ENCODE data around the gene TSPAN15.

Gene TSPAN15

DNA sequence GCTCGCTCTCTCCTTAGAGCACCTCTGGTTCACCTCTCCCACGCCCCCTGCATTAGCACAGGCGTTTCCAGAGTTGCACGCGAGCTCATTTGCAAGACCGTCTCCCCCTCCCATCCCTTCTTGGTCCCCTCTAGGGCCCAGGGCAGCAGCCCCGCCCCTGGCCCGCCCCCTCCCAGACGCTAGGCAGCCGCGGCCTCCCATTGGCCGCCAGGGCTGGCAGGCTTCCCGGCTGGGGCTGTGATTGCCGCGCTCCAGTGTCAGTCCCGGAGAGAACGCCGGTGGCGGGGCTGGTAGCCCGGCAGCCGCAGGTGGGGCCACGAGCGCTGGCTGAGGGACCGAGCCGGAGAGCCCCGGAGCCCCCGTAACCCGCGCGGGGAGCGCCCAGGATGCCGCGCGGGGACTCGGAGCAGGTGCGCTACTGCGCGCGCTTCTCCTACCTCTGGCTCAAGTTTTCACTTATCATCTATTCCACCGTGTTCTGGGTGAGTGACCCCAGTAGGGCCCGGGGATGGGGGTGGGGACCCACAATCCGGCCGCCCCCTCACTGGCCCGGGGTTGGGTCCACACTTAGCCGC, at the start of gene TSPAN15:
TSS of gene TSPAN15 (plus strand) at position 257 of the 575 bp plus-strand sequence. CDS start at position 387, 130 bp downstream.
- peak; percentile 84 for DNase-seq

DNA sequence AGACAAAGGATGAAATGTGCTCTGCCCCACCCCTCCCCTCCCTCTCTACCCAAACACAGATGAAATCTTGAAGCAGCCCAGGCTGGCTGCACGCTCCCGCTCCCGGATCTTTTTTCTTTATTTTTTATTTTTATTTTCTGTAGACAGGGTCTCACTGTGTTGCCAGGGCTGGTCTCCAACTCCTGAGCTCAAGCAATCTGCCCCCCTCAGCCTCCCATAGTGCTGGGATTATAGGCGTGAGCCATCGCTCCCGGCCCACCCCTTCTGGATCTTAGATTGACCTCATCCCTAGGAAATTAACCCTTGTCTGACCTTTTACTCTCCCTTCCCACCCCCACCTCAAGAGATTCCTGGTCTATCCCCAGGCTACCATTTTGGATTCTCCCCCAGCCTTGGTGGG, 48.9 kb upstream of the TSPAN15 start:
- DNase-seq: no peak

DNA sequence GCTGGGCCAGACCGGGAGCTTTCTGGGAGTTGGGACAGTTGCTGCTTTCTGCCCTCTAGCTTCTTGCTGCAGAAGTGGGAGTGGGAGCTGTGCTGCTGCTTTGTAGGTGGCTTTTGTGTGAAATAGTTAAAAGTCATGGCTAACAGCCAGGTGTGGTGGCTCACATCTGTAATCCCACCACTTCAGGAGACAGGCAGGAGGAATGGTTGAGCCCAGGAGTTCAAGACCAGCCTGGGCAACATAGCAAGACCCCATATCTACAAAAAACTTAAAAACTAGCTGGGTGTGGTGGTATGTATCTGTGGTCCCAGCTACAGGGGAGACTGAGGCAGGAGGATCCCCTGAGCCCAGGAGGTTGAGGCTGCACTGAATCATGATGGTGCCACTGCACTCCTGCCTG, 48.2 kb upstream of the TSPAN15 start:
- DNase-seq: no peak

DNA sequence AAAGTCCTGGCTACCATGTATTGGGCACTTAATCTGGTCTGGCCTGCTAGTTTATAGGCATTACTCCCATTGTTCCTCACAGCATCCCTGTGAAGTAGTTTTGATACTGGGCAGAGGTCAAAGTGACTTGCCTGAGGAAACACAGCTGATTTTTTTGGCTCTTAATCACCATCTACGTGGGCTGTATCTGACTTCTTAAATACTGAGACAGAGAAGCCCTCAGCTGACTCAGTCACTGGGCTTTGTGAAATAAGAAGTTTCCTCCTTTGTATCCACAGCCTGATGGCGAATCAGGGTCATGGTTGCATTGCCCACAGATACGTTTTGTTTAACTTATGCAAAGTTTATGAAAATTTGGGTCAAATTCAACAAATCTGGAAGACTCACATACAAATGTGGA, 47.7 kb upstream of the TSPAN15 start:
- DNase-seq: peak; percentile 30

DNA sequence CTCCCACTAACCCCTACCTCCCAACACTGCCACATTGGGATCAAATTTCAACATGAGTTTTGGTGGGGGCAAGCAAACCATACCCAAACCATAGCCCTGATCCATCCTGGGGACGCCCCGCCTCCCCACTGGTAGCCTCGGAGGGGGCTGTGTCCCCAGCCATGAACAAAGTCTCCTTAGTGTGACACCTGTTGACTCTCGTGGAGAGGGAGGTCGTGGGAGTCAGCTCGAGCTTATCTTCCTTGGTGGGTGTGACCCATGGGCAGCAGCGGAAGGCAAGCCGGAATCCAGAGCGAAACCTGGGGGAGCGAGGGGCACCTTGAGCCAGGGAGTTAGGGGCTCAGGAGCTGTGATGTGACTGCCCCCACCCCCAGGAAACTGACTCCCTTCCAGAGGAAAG, 46.5 kb upstream of the TSPAN15 start:
- no peak for DNase-seq

DNA sequence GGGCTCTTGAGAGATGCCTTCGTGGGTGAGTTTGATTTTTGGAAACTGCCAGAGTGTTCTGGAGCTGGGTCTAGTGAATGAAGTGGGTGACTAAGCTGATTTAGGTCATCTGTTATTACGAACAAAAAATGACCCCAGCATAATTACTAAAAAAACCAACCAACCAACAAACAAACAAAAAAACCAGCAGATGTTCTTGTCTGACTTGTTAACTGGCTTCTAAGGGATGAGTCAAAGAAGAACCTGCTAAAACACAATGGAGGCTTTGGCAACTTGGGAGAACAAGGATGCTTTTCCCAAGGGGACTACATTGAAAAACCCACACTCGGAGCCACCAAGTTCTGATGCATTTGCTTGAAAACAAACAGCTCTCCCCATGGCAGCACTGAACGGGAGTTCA, 46.0 kb upstream of the TSPAN15 start:
- no peak for DNase-seq

DNA sequence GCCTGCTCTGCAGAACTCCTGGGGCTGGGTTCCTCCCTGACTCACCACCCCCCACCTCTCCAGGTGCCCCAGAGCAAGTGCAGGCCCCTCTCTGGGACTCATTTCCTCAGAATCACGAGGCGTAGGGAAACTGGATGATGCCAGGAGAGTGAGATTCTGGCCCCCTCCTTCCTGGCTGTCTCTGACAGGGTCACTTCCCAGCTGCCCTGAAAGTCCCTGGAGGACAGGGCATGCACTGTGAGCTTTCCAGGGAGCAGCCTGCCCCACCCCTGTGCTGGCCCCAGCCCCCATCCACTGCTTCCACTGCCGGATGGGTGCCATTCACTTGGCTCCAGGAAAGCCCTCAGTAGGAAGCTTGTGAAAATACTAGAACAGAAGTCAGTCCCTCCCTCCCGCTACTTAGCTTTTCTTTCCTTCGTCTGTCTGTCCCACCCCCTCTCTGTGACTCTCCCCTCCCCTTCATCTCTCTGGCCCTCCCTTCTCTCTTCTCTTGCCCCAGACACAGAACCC, 44.9 kb upstream of the TSPAN15 start:
- no peak for DNase-seq

DNA sequence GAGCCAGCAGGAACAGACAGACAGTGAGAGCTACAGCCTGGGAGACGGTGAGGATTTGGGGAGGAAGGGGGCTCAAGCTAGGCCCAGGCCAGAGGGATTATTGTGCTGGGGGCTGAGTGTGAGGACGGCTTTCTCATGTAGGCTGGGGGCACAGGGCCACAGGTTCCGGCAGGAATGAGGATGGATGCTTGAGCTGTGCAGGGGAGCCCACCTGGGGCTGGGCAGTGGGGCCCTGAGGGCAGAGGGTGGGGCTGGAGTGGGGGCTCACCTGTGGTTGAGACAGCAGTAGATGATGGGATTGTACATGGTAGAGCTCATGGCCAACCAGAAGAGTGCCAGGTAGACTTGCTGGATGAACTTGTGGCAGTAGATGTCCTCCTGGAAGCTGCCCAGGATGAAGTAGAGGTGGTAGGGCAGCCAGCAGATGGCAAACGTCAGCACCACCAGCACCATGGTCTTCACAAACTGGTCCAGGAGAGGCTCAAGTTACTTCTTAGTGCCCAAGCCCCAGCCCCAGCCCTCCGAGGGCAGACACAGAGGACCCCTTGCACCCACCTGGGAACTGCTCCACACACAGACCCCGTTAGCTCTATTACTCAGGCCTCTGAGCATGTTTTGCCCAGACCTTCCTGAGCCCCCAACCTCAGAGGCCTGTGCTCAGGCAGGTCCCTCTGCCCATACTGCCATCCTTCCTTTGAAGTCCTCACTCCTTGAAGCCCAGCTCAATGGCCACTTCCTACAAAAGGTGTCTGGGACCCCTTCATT, 44.3 kb upstream of the TSPAN15 start:
- no peak for DNase-seq

DNA sequence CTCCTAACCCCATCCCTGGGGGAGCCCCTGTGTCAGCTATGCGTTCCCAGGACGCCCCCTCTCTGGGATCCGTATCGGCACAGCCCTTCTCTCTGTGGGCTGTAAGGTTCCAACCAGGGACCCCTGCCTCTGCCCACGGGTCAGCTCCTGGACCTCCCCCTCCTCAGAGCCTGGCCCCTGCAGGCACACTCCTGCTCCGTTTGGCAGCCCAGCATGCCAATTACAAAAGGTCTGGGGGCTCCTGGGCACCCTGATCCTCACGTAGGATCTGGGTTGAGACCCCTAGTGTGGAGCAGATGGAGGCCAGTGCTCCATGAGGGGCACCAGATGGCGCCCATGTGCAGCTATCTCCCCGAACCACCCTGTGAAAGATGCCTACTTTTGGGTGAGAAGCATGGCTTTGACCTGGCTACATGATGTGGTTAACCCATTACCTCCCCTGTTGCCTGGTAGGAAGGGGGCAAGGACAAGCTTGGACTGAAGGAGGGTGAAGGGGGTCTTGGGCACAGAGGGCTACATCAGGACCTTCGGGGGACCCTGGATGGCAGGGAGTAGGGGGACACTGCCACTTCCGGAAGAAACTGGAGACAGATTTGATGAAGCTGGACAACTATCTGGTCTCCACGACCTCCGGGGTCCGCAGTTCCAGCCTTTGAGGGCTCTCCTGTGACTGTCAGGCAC, 43.5 kb upstream of the TSPAN15 start:
- DNase-seq: no peak

DNA sequence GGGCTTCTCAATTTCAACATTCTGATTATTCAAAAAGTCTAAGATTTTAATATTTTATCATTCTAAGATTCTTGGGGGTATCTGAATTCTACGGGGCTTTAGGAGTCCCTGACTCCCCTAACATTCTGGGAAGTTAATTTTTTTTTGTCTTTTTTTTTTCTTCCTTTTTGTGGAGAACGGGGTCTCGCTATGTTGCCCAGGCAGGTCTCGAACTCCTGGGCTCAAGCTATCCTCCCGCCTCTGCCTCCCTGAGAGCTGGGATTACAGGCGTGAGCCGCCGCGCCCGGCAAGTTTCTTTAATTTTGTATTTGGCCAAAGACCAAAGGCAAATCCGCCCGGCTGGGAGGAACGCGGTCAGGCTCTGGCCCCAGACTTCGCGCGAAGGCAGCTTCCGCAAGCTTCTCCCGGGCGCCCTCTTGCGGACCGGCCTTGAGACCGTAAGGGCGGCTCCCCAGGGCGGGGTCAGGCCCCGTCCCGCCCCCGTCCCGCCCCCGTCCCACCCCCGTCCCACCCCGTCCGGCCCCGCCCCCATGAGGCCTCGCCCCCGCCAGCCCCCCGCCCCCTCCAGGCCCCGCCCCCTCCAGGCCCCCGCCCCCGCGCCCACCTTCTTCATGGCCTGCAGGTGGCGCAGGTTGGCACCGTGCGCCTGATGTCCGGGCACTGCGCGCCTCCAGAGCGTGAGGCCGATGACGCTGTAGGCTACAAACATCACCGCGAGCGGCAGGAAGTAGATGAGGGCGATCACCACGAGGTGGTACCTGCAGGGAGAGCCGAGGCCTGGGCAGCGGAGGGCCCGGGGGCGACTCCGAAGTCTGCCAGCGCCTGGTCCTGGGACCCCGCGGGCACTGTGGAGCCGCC, 42.7 kb upstream of the TSPAN15 start:
- peak; percentile 87 for DNase-seq

DNA sequence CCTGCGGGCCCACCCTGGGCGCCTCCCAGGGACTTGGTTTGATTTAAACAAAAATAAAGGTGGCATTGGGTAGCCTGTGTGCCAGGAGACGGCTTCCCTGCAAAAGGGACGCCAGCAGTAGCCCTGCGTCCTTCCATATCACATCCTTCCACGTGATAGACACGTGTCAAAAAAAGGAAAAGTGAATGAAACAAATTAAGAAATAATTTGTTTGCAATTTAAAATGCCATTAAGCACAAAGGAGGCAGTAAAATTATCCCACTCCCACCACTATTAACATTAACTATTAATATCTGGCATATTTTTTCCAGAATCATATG, 42.1 kb upstream of the TSPAN15 start:
- no peak for DNase-seq

DNA sequence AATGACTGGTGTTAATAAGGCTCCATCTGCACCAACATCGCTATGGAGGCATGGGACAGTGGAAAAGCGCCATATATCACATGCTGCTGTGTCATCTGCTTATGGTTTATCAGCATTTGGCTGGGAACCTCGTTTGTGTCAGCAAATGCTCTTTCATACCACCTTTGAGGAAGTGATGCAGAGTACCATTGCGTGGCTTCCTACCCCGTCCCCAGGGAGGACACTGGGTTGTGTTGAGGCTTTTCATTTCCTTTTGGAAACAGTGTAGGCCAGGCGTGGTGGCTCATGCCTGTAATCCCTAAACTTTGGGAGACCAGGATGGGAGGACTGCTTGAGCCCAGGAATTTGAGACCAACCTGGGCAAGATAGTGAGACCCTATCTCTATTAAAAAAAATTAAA, 41.3 kb upstream of the TSPAN15 start:
- DNase-seq: no peak

DNA sequence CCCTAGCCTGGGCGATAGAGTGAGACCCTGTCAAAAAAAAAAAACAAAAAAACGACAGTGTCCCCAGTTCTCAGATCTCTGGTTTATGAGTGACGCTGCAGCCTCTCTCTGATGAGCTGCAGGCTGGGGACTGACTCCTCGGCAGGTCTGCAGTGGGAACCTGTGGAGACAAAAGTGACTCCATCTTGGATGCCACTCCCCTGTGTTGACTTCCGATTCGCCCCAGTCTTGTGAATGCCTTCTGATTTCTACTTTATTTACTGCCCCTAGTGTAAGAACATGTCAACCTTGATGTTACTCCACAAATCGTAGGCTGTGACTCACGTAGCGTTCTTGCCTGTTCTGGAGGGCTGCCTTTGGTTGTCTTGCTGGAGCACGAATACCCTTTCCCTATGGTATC, 40.8 kb upstream of the TSPAN15 start:
- no peak for DNase-seq

DNA sequence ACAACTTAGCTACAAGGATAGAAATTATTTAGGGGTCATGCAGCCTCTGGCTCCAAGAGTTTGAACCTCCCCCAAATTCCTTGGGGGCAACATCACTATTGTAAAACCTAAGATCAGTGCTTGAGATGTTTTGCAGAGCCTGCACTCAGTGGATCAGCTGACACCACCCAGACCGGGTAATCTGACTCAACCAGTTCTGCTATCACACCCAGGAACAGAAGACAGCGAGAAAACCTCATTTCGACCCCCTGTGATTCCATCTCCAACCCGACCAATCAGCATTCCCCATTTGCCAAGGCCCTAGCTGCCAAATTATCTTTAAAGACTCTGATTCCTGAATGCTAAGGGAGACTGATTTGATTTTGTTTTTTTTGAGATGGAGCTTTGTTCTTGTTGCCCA, 39.8 kb upstream of the TSPAN15 start:
- DNase-seq: no peak

DNA sequence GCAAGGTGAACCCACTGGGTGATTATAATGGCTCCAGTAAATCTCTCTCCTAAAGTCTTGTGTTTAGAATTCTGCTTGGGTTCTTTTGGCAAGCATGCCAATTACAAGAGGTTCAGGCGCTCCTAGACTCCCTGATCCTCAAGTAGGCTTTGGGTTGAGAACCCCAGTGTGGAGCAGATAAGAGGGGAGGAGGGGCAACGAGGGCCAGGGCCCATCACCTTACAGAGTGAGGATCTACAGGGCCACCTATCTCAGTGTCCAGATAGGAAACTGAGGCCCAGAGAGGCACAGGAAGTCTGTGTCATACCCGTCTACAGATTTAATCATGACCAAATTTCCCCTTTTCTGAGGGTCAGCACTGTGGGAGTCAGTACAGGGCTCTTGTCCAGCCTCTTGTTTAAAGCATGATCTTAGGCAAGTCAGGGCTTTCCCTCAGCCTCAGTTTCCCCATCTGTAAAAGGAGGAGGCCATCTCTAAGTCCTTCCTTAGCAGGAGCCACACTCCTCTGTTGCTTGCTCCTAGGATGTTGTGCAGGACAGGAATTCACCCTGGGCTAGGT, 39.0 kb upstream of the TSPAN15 start:
- DNase-seq: no peak

DNA sequence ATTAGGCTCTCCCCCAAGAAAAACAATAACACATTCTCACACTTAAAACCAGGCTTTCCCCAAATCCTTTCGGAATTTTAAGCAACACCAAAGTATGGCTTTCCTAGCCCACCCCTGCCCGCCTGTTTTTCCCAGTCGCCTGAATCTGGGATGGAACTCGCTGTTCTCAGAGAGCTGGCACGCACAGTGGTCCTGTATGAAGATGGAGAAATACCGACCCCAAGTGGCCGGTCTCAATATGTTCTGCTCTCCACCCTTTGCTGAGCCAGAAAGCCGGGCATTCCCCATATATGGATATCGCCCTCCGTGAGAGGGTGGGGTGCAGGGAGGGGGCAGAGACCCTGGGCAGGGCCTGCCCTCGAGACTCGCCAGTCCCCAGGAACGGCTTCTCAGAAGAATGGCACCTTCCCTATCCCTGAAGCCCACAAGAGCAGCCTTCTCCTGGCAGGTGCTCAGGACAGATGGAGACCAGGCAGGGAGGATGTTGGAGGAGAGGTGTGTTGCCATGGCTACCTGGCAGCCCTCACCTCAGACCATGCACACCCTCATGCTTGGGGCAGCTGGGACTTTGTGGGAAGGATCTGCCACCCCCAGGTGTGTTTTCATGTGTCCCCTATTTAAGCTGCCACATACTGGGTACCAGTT, 37.9 kb upstream of the TSPAN15 start:
- peak; percentile 48 for DNase-seq

DNA sequence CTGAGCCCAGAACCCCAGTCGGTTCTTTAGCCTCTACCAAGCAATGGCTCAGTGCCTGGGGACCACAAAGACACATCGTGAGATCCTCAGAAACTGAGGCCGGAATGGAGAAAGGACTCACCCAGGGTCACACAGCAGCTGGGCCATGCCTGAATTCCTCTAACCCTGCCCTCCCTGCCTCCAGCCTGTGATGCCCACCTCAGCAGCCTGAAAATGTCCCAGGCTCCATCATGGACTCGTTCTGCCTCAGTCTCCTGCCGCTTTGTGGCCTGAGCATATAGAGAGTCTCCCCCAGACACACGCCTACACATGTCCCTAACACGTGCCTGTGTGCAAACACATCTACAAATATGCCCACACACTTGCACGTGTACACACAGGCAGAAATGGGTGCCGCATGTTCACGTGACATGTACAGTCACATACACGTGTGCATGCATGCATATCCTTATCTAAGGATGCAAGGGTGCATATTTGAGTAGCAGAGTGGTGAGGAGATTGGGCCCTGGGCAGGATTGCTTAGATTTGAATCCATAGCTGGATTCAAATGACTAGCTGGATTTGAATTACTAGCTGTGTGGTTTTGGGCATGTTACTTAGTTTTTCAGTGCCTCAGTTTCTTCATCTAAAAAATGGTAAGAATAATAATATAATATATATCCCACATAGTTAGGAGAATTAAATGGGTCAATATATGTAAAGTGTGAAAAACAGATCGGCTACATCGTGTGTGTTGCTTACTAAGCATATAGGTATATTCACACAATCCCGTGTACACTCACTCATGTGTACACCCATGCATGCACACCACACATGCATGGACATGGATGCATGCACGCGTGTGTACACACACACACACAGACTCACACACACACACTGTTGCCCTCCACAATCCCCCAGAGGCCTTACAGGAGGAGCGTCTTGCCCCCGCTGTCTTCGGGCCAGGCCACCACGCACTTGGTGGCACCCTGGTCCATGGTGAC, 36.9 kb upstream of the TSPAN15 start:
- DNase-seq: no peak

DNA sequence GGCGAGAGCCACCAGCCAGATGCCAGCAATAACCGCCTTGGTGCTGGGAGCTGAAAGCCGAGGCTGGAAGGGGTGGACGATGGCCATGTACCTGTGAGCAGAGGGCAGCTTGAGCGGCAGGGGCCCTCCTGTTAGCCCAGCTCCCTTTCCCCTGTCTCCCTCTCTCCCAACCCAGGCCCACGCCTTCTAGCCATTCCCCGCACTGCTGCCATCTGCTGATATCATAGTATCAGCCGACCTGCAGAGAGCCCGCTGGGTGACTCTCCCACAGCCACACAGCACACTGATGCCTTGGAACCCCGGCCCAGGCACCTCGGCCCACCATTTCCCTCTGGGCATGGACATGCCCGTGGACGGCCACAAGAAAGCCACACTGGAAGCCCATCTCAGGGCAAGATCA, 36.2 kb upstream of the TSPAN15 start:
- no peak for DNase-seq

DNA sequence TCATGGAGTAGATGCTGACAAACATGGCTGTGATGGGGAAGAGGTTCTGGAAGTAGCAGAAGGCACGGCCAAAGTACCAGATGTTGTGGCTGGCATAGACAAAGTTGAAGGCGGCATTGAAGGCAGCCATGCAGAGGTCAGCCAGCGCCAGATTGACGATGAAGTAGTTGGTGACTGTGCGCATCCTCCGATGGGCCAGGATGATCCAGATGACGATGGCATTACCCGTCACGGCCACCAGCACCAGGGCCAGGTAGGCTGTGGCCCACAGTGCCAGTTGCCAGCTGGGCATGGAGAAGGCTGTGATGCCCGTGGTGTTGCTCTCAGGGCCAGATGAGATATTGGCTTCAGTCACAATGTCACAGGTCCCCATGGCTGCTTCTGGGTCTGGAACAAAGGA, 35.3 kb upstream of the TSPAN15 start:
- no peak for DNase-seq

DNA sequence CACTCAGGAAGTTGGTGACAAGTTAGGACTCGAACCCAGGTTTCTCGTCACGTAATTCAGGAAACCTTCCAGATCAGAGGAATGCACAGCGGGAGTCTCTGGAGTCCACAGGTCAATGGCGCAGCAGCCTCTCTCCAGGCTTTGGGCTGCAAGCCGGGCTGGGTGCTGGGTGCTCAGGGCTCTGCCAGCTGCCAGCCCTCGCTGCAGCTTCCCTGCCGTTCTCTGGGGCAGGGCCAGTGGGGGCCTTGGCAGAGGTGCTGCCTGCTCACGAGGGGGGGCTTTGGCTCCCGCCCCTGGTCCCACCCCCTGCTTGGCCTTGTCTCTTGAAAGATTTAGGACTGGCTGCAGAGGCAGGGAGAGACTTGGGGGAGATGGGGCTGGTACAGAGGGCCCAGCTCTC, 34.6 kb upstream of the TSPAN15 start, which contains the start of gene TACR2:
TSS of gene TACR2 (minus strand) at position 224 of the 400 bp plus-strand sequence. CDS start 595 bp downstream, outside the sequence.
- DNase-seq: no peak

DNA sequence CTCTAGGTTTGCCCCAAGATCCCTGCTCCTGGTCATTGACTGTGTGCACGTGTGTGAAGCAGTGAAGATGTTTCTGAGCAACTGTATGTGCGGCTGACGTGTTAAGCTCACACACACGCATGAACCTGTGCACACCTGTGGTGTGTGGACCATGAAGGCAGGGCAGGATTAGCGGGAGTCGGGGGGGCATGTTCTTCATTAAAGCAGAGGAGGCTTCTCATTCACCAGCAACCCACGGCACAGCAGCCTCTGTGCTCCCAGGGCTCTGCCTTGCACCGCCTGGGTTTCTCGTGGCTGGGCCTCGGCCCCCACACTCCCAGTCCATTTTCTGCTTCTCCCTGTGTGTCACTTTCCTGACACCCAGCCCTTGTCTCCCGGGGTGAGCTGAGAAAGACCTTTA, 33.7 kb upstream of the TSPAN15 start:
- no peak for DNase-seq

Measured in NCI-H226 (cell line).